NCI-H460 (cell line): ENCODE measurements around the gene HOXB2. TPM values are rescaled to one million over a fixed set of nuclear protein-coding genes. Genes with fewer than 3 reads are reported as not detected.

Experiments
- DNase-seq: peaks from one replicate; pipeline ENCODE4 v3.0.0-alpha.2; 2016; ENCODE audit warnings: low read depth; ENCODE audit errors: extremely low read depth
- total RNA-seq: library from RNA; depleted of rRNA; stranded (reverse); fragments of >200 nt; shearing (Covaris generic); gene quantifications from 2 replicates; pipeline ENCODE4 v1.2.3, GENCODE V29; 2014; rRNA removed

HOXB2 gene
- total RNA-seq, 1 experiment from 2014 or later, result not detected

DNA sequence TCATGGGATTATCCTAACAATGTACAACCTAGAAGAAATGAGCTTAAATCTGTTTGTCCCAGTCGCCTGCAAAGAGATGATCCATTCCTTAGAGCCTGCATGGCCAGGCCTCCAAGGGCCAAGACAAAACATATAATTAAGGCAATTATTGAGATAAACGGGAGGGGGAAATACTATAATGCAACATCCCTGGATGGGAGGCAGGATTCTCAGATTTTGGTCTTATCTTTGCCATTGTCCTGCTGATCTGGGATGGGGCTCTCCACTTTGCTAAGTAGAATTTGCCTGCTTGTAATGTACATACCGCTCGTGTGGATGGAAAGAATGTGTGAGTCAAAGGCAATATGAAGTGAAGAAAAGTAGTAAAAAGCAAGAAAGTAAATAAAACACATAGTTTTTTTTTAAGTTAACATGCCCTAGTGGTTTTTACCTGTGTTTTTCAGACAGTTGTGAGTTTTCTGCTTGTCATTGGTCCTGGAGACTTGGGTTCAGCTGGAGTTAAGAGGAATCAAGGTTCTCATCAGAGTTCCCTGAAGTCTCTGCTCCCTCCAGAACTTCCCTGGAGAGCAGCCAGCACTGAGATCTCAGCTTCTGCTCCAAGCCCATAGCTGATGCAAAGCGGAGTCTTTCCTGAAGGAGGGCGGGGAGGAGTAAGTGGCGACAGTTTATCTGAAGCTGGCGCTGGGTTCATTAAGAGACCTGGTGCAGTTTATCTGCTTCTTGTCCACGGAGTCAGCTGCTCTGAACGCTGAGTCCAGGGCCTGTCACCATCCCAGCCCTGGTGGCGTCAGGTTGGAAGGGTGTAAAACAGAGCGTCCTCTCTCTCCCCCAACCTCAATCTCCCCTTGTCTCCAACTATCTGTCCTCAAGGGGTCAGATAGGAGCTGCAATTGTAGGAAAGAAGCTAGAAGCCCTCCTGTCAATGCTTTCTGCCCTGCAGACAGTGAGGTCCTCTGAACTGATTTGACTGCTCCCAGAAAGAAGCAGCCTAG, 44.2 kb downstream of the HOXB2 start:
- no peak for DNase-seq

DNA sequence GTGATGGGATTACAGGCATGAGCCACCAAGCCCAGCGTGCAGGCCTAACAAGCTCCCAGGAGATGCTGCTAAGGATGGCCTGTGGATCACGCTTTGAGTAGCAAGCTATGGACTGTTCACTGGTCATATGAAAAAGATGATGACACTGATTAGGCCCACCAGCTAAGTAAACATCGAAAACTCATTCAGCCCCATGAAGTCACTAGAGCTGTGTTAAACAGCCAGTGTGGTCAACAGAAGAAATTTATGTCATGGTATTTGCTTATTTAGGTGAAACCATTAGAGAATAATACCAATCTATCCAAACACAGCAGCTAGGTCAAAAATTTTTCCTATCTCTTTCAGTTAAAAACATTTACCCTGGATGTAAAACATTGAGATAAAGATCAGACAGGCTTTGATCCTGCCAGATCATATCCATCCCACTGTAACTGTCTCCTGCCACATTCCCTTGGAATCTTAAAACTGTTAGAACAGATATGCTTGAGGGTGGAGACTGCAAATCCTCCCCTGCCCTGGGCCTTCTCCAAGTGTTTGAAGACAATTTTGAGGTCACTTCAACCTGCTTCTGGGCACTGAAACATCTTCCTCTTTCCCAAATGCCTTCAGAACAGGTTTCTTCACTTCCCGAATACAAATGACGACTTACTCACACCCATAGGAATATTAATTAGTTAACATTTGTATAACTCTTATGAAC, 45.0 kb downstream of the HOXB2 start:
- DNase-seq, result no peak

DNA sequence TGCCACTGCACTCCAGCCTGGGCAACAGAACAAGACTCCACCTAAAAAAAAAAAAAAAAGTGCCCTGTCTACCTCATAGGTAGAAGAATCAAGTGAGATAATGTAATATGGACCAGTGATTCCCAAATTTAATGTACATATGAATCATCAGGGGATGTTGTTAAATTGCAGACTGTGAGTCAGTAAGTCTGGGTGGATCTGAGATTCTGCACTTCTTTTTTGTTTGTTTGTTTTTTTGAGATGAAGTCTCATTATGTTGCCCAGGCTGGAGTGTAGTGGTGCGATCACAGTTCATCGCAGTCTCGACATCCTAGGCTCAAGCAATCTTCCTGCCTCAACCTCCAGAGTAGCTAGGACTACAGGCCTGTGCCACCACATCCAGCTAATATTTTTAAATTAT, 45.7 kb downstream of the HOXB2 start:
- DNase-seq, result no peak

DNA sequence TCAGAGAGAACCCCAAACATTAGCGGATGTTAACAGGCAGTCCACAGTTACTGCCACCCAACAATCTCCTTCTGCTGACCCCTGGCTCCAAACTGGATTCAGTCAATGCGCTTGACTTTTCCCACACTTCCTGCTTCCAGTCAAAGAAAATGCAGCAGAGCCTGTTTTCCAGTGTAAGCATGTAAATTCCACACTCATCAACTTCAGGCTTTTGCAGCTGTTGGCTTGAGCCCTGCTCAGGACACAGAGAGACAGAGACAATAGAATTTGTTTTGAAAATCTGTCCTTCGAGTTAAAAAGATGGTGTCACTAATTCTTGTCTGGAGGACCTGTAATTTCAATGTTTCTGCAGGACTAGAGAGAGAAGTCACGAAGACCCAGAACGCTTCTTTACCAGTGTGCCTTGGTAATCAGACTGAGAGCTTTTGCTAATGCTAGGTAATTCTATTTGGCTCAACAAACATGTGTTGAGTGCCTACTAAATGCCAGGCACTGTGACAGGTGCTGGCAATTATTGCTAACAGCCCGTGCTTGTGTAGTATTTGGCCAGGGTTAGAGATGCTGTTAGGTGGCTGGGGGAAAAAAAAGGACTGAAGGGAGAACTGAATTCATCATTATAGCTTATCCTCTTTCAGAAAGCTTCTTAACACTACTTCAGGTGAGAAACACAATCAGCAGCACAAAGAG, 46.6 kb downstream of the HOXB2 start:
- no peak for DNase-seq

DNA sequence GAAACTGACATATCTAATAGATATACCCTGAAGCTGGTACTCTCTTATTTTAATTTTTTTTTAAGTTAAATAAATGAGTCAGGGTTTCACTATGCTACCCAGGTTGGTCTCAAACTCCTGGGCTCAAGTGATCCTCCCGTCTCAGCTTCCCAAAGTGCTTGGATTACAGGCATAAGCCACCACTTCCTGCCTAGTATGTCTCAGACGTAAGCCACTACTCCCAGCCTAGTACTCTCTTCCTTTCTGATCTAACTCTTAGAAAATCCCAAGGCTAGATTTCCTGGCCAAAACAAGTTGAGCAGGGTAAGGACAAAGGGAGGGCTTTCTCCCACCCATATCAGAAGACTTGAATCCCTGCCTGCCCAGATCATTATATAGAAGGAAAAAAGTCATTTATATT, 47.8 kb downstream of the HOXB2 start:
- no peak for DNase-seq

DNA sequence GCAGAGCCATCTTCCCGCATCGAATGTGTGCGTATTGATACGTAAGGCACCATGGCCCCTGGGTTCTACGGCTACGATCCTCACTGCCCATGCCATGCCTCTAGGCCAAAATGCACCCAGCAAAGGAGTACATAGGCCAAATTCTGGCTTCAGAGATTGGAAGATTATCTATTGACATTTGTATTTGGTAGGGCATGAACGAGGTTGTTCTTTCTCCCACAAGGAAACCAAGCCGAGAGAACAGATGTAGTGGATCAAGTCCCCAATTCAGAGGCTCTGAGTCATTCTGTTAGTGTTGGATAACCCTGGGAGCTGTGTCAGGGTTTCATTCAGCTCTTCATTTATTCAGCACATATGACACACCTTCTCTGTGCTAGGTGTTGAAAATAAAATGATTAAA, 50.6 kb downstream of the HOXB2 start:
- DNase-seq, result no peak

Other genes starting within 250 kb of the HOXB2 start
- gene SKAP1, start 114.9 kb downstream of the HOXB2 start, total RNA-seq, result 0.20 TPM in 1 of 2 replicates, not detected in the other
- not detected in 2 replicates for gene HOXB1, start 14.1 kb downstream of the HOXB2 start, total RNA-seq
- gene HOXB4, start 33.2 kb upstream of the HOXB2 start, total RNA-seq, result 0.67 TPM in 1 of 2 replicates, not detected in the other
- gene HOXB3, start 45.1 kb upstream of the HOXB2 start, total RNA-seq, result 1.4 and 5.3 TPM in 2 replicates
- gene HOXB5, start 48.7 kb upstream of the HOXB2 start, total RNA-seq, result 2.3 TPM in 2 replicates
- gene HOXB6, start 59.9 kb upstream of the HOXB2 start, total RNA-seq, result 11.6 and 13.7 TPM in 2 replicates
- 12.3 and 13.0 TPM in 2 replicates for gene HOXB7, start 65.9 kb upstream of the HOXB2 start, total RNA-seq
- gene HOXB8, start 70.2 kb upstream of the HOXB2 start, total RNA-seq, result 0.52 and 1.2 TPM in 2 replicates
- 22.2 and 24.7 TPM in 2 replicates for gene HOXB9, start 81.2 kb upstream of the HOXB2 start, total RNA-seq
- not detected in 2 replicates for gene PRAC1, start 177.4 kb upstream of the HOXB2 start, total RNA-seq
- not detected in 2 replicates for gene PRAC2, start 178.1 kb upstream of the HOXB2 start, total RNA-seq
- gene HOXB13, start 183.6 kb upstream of the HOXB2 start, total RNA-seq, result 1.9 and 2.0 TPM in 2 replicates